ENCODE measurements around the gene IER2. TPM values are rescaled to one million over a fixed set of nuclear protein-coding genes. Genes with fewer than 3 reads are reported as not detected.

The IER2 gene
- total RNA-seq, 1 experiment from 2014 or later = 247 TPM

GRCh38 chr19:13117772-13118423, 32.3 kb upstream of the IER2 start, which contains the start of gene NACC1:
TSS of gene NACC1 (plus strand) at chr19:13118264. CDS start at chr19:13135208, 16,944 bp downstream.
- Histone ChIP-seq H3K9me2 (ENCODE audit: insufficient read depth) (no peaks in the 10 kb centered on the region), H2AFZ (ENCODE audit: low read depth, low read length, poor library complexity, severe bottlenecking) (no peak within 1 kb of the TSS), H3K27me3 (ENCODE audit: insufficient read depth, low read length) (no peaks in the 10 kb centered on the region), H3K36me3 (ENCODE audit: control insufficient read depth in 1 of 2, insufficient read depth in 2 of 2, low read length in 2 of 2) (peaks cover 10 to 36% of the 10 kb centered on the region in 2 experiments; a peak in 3 of 4 replicates), H3K9me3 (ENCODE audit: control insufficient read depth in 1 of 2, insufficient read depth in 1 of 2, low read depth in 1 of 2, low read length in 2 of 2) (no peaks in the 10 kb centered on the region), H3K4me2 (ENCODE audit: low read length) (peak within 1 kb of the TSS; percentile 91), H4K20me1 (ENCODE audit: insufficient read depth) (peaks cover 21% of the 10 kb centered on the region; the same call in 1 of the 2 replicates), H3K27ac (ENCODE audit: low read depth, low read length) (peak within 1 kb of the TSS; percentile 100), H3K4me1 (ENCODE audit: control insufficient read depth in 1 of 2, insufficient read depth in 2 of 2, low read length in 2 of 2) (peaks cover 21 to 43% of the 10 kb centered on the region in 2 experiments; a peak in 3 of 4 replicates), H3K79me2 (ENCODE audit: insufficient read depth, low read length) (peaks cover 85% of the 10 kb centered on the region), H3K4me3 (replicated peaks in 1 of 2; ENCODE audit: low read depth in 1 of 2, low read length in 2 of 2) (peak within 1 kb of the TSS; percentile 97 to 98), H3K9ac (ENCODE audit: low read length) (peak within 1 kb of the TSS; percentile 99)
- intact Hi-C loops (cut with micrococcal nuclease) = loop anchor here (2.0 to 5.0 kb wide), 2 partner anchors 33 to 144 kb away; partner anchors contain the start of genes IER2 and STX10
- BruUV-seq (replicated peaks) = no TSS peak
- ChIA-PET CTCF (interaction anchor here (1.0 to 2.2 kb wide), 7 partner anchors 17 to 153 kb away, joined by 3 to 9 read pairs (median 4); no protein-coding TSS in a partner anchor), POLR2A (interaction anchor here (0.8 to 1.8 kb wide), 4 partner anchors 35 to 152 kb away, joined by 3 to 16 read pairs (median 5); no protein-coding TSS in a partner anchor), RAD21 (ENCODE audit: low non-redundant PET in 1 of 2, low total read pairs in 2 of 2, uncharacterized antibody in 2 of 2, unreplicated experiment in 2 of 2) (interaction anchor here in 1 of 2 experiments (0.7 to 0.8 kb wide), 2 partner anchors 28 to 150 kb away, joined by 3 to 6 read pairs; no protein-coding TSS in a partner anchor)
- DNase-seq (ENCODE audit: low read depth, low spot score) = peak; percentile 89
- peak; percentile 87 for ATAC-seq
- TF ChIP-seq YY1 (IDR thresholded peaks at IDR 0.05; ENCODE audit: extremely low read depth, insufficient replicate concordance, low read depth, low read length) (peak; percentile 90), TCF7L2 (IDR thresholded peaks at IDR 0.05; ENCODE audit: borderline replicate concordance, extremely low read depth, insufficient read depth, insufficient read length) (no peak), ATF3 (IDR thresholded peaks at IDR 0.05) (no peak), SRF (IDR thresholded peaks at IDR 0.05; ENCODE audit: low read depth) (peak; percentile 62; the same call in 1 of the 2 replicates), SP1 (IDR thresholded peaks at IDR 0.05; ENCODE audit: low read depth) (peak; percentile 75), POLR2A (IDR thresholded peaks at IDR 0.05; ENCODE audit: borderline replicate concordance, extremely low read depth, insufficient read depth, insufficient read length) (no peak), SIN3A (IDR thresholded peaks at IDR 0.05; ENCODE audit: low read depth) (no peak), POLR2AphosphoS5 (IDR thresholded peaks at IDR 0.05; ENCODE audit: low read depth, low read length) (peak; percentile 53), ZNF274 (IDR thresholded peaks at IDR 0.05; ENCODE audit: low read depth, low read length) (no peak), ZFX (IDR thresholded peaks at IDR 0.05) (no peak; the same call in 1 of the 2 replicates), ELF1 (IDR thresholded peaks at IDR 0.05; ENCODE audit: borderline replicate concordance, low read depth) (no peak), EZH2 (IDR thresholded peaks at IDR 0.05) (no peak), EZH2phosphoT487 (IDR thresholded peaks at IDR 0.05; ENCODE audit: borderline replicate concordance) (no peak), CBX3 (IDR thresholded peaks at IDR 0.05; ENCODE audit: low read depth) (no peak), ZBTB33 (IDR thresholded peaks at IDR 0.05; ENCODE audit: extremely low read depth, insufficient replicate concordance, low read length) (peak; percentile 57)
- TF ChIP-seq, protein P1, sequence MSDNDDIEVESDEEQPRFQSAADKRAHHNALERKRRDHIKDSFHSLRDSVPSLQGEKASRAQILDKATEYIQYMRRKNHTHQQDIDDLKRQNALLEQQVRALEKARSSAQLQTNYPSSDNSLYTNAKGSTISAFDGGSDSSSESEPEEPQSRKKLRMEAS (IDR thresholded peaks at IDR 0.05) = peak; percentile 35; the same call in 1 of the 2 replicates

Measured in HCT116 (cell line).